GM08714 (cell line): Measurements from ENCODE around the gene GLIS1.

Experiments used
- H3K4me3 ChIP-seq: fragments of 200-500 bp; sonication (Bioruptor generic); 2 replicates; pipeline ENCODE4 v1.5.1; 2014; ENCODE audit warnings: mild to moderate bottlenecking, low read length, inconsistent platforms
- ZNF274 ChIP-seq: IDR thresholded peaks from 2 replicates; pipeline ENCODE4 v1.6.1; 2012; ENCODE audit warnings: mild to moderate bottlenecking, low read depth, low read length

Gene GLIS1

DNA sequence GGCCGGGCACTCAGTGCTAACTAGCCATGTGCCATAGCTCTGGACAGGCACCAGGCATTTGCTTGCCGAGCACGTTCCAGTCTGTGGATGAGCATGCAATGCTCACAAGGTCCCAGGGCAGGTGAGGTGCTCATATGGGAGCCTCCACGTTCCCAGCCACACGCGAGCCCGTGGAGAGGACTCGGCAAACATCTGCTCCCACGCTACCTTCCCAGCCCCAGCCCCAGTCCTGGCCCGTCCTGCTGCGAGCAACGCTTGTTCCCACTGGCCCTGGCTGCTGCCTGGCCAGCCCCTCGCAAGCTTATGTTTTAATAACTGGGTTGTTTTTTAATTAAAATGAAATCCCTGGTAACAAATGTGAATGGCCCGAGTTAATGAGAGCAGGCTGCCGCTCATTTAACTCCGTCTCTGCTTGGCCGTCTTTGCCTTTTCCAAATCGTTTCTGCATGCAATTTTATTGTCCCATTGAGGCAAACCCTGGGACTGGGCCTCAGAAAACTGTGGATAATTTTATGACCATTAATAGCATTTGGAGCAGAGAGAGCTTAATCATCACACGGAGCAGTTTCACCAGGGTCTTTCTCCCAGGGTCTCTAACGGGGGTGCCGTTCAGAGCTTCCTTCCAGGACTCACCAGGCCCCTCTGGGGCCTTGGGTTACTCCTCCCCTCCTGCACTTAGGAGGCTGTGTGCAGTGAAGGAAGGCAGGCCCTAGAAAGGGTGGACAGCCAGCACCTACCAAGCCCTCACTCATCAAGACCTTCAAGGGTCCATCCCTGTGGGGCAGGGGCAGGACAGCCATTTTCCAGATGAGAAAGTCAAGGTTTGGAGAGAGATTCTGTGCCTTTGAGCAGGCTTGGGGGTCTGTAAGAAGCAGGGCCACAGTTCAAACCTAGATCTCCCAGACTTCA, 136.8 kb downstream of the GLIS1 start:
- H3K4me3 ChIP-seq: no peak overlapping the region
- no peak for TF ChIP-seq ZNF274

DNA sequence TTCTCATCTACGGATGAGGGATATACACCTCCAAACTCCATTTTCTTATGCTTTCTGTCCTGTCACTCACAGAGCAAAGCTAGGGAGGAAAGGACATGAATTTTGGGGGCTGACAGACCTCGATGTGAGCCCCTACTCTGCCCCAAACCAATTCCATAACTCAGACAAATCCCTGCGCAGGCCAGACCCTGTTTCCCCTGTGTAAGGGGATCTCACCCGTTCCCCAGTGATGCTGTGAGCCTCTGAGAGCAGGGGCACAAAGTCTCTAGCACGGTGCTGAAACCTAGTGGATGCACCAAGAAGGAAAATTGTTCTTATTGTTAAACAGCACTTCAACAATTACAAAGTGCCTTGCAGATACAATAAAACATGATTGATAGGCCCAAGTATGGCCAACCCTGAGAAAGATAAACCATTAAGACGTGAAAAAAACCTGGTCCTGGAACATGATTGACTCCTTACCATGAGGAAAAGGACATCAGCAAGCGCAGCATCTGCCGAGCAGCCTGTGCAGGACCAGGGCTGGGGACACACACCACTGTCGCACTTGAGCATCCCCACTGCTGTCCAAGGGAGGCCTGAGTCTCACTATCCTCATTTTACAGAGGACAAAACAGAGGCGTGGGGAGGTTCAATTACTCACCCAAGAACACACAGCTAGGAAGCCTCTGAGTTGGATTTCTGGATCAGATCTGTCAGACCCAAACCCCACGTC, 137.8 kb downstream of the GLIS1 start:
- no peak for TF ChIP-seq ZNF274
- H3K4me3 ChIP-seq: no peak overlapping the region

DNA sequence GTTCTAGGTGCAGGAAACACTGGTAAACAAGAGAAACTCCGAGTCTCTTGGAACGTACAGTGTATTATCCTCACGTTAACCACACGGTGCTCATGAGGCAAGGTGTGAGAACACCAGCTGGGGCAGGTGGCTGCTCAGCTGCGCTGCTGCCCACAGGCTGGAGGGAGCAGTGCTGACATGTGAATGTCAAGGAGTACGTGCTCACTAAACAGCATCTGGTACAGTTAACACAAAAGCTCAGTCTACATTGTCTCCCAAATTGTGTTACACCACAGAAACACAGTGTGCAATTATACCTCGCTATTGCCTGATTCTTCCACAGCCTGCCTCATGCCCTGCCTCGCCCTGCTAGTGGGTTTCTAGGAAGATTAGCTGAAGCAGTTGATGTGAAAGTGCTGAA, 138.4 kb downstream of the GLIS1 start:
- no peak overlapping the region for H3K4me3 ChIP-seq
- TF ChIP-seq ZNF274: no peak

DNA sequence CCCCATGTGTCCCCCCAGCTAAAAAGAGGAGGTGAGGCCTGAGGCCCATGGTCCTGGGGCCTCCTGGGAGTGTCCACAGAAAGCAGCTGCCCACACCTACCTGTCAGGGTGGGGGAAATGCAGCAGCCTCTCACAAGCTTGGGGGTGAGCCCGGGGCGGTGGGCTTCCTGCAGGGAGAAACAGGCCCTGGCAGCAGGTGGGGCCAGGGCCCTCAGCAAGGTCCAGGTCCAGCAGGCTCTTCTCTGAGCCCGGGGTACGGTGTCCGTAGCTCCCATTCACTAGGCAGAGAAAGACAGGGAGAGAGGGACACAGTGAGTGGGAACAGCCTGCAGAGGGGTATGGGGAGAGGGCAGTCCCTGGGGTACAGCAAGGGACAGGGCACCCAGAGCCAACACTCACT, 139.0 kb downstream of the GLIS1 start:
- no peak overlapping the region for H3K4me3 ChIP-seq
- TF ChIP-seq ZNF274: no peak

DNA sequence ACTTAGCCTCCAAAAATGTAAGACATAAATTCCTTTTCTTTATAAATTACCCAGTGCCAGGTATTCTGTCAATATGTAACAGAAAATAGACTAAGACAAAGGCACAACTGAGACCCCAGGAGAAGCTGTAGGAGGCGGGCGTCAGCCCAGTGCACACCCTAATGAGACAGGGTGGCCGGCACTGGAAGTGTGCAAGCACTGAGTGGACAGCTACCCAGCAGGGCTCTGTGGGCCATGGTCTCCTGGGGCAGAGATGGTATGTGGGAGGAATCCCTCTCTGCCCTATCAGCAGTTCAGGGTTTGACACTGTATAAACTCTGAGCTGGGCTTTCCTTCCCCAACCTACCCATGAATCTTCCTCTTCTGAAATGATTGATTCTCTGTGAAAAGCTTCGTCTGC, 139.5 kb downstream of the GLIS1 start:
- no peak for TF ChIP-seq ZNF274

DNA sequence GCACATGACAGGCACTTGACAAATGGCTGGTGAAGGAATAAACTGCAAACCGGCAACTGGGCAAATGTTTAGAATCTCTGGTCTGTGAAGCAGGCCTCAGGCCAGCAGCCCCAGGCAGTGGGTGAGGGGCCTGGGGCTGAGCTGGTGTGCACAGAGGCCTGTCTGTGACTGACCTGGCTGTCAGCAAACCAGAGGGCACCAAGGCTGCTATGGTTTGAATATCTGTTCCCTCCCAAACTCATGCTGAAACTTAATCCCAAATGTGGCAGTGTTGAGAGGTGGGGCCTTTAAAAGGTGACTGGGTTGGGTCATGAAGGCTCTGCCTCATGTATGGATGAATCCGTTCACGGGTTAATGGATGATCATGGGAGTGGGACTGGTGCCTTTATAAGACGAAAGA, 140.0 kb downstream of the GLIS1 start:
- no peak overlapping the region for H3K4me3 ChIP-seq
- TF ChIP-seq ZNF274: no peak

More for the DNA sequence above, 139.5 kb downstream of the GLIS1 start:
- H3K4me3 ChIP-seq: no peak overlapping the region

DNA sequence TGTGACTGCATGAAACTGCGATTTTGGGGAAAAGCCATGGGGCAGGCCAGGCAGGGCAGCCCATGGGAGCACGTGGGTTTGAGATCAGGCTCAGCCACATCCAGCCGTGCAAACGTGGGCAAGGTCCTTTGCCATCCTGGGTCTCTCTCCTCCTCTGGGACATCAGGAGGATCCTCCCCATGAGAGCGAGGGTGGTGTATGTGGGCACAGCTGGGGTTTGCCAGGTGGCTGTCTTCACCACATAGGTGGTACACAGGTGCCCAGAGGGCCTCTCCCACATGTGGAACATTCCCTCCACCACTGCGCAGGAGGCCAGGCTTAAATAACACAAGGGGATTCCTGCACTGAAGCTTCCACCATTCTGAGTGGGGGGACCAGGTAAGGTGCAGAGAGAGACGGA, 143.1 kb downstream of the GLIS1 start:
- TF ChIP-seq ZNF274: no peak
- H3K4me3 ChIP-seq: no peak overlapping the region

DNA sequence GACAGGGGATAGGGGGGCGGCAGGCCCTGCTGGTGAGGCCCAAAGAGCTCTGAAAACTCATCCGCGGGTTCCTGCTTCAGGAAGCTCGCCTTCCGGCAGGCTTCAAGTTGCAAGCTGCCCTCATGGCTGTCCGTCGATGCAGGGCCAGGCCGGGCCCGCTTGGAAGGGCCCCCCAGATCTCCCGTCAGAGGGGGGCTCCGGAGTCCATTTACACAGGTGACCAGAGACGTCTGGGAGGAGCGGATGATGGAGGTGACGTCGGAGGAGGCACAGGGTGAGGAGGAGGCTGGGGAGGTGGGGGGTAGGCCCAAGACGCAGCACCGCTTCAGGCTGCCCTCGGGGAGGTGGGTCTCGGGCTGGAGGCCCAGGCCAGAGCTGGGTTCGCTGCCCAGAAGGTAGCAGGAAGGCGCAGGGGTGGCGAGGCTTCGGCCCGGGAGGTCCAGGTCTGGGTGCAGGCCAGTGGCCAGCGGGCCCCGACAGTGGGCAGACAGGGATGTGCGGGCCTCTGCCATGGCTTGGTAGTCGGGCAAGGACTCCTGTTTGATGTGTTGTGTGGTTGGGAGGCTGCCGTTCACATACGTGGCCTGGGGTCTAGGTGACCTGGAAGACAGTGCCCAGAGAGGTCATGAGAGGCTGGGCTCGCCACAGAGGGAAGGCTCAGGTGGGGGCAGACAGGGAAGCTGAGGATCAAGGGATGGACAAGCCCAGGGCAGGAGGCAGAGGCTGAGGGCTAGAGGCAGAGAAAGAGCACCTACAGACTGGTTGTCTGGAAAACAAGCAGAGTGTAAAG, 144.4 kb downstream of the GLIS1 start:
- no peak for TF ChIP-seq ZNF274
- H3K4me3 ChIP-seq: no peak overlapping the region

DNA sequence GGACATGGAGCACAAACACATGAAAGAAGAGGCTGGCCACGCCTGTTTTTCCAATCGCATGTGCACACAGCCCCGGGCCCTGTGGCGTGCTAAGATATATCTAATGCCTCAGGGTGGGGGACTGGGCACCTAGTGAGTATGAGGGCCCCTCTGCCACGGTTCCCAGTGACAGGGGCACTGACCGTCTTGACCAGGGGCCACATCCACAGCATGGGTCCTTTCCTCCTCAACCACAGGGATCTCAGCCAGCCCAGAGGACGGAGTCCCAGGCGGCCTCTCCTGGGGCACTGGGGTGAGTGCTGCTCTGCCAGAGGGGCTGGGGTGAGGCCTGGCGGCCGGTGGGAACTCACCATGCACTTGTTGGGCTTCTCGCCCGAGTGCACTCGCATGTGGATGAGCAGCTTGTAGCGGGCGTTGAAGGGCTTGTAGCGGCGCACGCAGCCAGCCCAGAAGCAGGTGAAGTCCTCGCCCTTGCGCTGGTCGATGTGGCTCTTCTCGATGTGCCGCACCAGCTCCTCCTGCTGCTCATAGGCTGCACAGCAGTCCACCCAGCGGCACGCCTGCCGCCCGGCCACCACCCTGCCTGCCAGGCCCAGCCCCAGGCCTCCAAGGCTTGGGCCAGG, 145.1 kb downstream of the GLIS1 start:
- H3K4me3 ChIP-seq: no peak overlapping the region
- TF ChIP-seq ZNF274: no peak

DNA sequence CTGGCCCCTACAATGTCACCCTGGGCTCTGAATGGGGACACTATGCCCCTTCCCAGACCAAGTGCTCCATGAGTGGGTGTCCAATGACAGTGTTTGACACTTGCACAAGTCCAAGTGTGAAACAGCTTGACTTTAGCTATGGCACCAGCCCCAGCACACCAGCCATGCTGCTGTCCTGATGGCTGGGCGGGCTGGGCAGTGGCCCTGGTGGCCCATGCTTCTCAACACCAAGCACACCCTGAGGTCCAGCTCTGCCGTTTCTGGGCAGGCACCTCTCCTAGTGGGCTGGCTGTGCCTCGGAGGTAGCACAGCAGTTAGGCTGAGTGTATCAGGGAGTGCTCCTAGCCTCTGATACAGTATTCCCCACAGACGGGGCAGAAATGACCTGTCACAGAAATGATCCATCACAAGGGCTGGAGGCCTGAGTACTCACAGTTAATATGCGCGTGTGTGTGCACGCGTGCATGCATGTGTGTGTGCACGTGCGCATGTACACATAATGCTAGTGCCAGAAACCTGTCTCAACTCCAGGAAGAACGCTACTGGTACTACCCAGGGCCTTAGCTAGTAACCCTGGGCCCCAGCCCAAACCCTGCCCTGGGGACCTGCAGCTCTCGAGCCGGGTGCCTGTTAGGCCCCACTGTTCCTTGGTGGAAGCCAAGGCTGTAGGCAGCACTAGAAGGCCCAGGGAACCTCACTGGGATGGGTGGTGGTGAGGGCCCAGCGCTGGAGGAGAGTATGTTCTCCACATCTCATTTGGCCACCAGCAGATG, 145.8 kb downstream of the GLIS1 start:
- H3K4me3 ChIP-seq: no peak overlapping the region
- no peak for TF ChIP-seq ZNF274

DNA sequence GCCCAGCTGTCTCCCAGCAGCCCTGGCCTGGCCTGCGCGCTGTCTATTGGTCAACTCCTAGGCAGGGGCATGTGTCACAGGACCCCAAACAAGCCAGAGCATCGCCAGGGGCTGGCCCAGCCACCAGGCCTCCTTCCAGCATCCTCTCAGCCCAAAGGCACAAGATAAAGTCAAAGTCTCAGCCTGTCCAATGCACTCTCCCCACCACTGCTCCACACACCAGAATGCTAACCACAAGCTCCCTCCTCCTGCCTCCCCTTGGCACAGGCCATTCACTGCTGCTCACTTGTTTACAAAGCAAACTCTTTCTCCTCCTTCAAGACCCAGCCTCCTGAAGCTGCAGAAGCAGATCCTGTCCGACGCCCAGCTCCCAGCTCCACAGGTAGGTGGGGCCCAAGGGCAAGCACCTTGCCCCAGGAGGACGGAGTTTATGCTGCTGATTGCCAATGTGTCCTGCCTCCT, 146.4 kb downstream of the GLIS1 start:
- H3K4me3 ChIP-seq: no peak overlapping the region
- no peak for TF ChIP-seq ZNF274

DNA sequence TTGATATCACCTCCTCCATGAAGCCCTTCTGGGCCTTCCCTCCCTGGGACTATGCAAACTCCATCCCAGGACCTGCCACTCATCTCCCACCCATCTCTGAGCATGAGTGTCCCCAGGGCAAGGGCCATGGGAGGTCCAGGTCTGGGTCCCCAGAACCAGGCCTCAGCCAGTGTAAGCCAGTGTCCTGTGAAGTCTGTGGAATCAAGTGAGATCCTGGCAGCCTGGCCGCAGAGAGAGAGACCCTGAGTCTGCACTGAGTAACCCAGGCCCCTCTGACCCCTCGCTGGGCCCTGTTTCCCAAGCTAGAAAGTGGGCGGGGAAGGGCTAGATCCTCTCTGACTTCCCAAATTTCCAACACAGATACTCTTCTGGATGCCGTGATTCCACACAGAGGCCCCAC, 147.0 kb downstream of the GLIS1 start:
- H3K4me3 ChIP-seq: no peak overlapping the region
- no peak for TF ChIP-seq ZNF274

DNA sequence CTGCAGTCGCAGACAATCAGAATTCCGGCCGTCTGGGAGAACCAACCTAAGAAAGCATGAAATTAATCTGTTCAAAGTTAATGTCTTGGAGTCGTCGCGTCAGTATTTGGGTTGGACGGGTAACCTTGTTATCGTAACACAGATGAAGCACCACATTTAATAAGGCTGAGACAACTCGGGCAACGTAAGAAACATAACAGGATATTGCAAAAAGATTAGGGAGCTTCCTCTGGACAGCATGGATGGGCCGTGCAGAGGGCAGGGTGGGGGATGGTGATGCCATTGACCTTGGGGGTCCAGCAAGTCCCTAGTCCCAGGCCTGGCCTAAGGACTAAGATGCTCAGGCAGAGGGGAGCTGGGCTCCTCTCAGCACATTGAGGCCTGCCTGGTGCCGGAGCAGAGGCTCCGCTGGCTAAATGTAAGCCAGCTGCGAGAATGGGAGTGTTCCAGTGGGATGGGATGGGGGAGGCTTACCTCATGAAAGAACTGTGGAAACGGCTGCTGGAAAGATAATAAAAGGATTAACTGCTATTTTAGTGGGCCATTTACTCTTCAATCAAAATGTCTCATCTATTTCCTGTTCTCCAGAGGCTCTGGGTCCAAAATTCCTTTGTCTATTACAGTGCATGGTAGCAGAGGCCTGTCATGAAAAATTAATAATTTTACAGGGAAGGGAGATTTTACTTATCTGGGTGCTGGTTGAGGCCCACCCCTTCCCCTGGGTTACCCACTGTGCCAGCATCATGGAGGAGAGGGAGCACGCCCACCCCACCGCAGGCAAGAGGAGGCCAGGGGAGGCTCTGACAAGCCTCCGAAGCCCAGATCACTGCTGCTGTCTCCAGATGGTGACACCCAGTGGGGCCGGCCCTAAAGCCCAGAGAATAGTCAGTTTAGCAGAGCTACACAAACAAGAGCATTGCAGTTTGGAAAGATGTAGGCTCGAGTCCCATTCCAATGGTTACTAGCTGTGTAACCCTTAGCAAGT, 148.1 kb downstream of the GLIS1 start:
- TF ChIP-seq ZNF274: no peak
- no peak overlapping the region for H3K4me3 ChIP-seq
